Right cardiac atrium (tissue), 5 donors: ENCODE data around the gene KAZN. TPM values are rescaled to one million over a fixed set of nuclear protein-coding genes. Genes with fewer than 3 reads are reported as not detected.

ENCODE experiments used
- ATAC-seq, 2 donors: fragments of 200-7000 bp; cut with Tn5 transposase; one replicate each; pipeline versions ENCODE4 v1.8.0 to v1.9.1; 2020; ENCODE audit warnings: moderate library complexity in 2 of 2, mild to moderate bottlenecking in 1 of 2
- DNase-seq, 3 donors: peaks; one replicate each; pipeline ENCODE4 v3.0.0-alpha.2; 2020
- H3K27ac ChIP-seq: one replicate; pipeline ENCODE4 v1.5.1; 2013; ENCODE audit warnings: mild to moderate bottlenecking, low read length, control low read depth, moderate library complexity
- H3K27me3 ChIP-seq: one replicate; pipeline ENCODE4 v1.6.1; 2013; ENCODE audit not compliant: control insufficient read depth, insufficient read depth
- H3K4me1 ChIP-seq: one replicate; pipeline ENCODE4 v1.6.1; 2013; ENCODE audit warnings: low read length; ENCODE audit not compliant: control insufficient read depth, insufficient read depth
- H3K4me3 ChIP-seq: one replicate; pipeline ENCODE4 v1.5.1; 2013; ENCODE audit warnings: low read length, control low read depth
- H3K9me3 ChIP-seq: one replicate; pipeline ENCODE4 v1.6.1; 2013; ENCODE audit warnings: low read length; ENCODE audit not compliant: control insufficient read depth
- WGBS: extraction: QIAGEN DNeasy Blood & Tissue Kit; methylation state at CpG from one replicate; pipeline ENCODE4 v1.1.7; 2013; 5-methylcytosine and 5-hydroxymethylcytosine counted together
- intact Hi-C, 4 donors: fragments of 100-400 bp; cut with DNase I; formaldehyde crosslinking; loops; one replicate each; pipeline versions ENCODE4 v1.11.0 to v1.14.0; 2022 to 2023
- polyA plus RNA-seq: library from polyadenylated mRNA; stranded (reverse); fragments of 200-250 nt; gene quantifications from one replicate; pipeline ENCODE4 v1.2.3, GENCODE V29; 2013
- total RNA-seq, 4 donors: library from RNA; stranded (reverse); fragmentation: NEBNext Ultra II Directional; extraction: Animal tissue kit (Norgen Biotek cat#: 25700); gene quantifications; one replicate each; pipeline ENCODE4 v1.2.1, GENCODE V29; 2021
- donor health status: healthy with polysubstance abuse.
- donor health status: DM: no; HTN: yes; CAD: no.
- donor health status: DM: no; HTN: no; CAD: no.
- donor health status: DM: no; HTN: yes; CAD: no; lungs with severe emphysema.
- donor health status: DM: yes; HTN: yes; CAD: no.

Gene KAZN
- total and polyA plus RNA-seq, 5 donors, result 3.7 to 14.9 (median 12.7) TPM

- Histone ChIP-seq H3K27me3 (no peaks in the 10 kb centered on the region), H3K4me1 (no peaks in the 10 kb centered on the region), H3K4me3 (no peak overlapping the region), H3K27ac (no peak overlapping the region), H3K9me3 (no peaks in the 10 kb centered on the region)
- ATAC-seq (peak in 1 of 2 donors; percentile 11), DNase-seq (no peak)
- 83% methylated on average over 9 of the region's 9 CpGs for WGBS
- intact Hi-C loops, result no loop called here
These were observed 396.5 kb downstream of the KAZN start for GRCh38 chr1:14994841-14995437.

GRCh38 chr1:14996133-14997050, 397.9 kb downstream of the KAZN start:
- Histone ChIP-seq H3K27me3 (no peaks in the 10 kb centered on the region), H3K27ac (no peak overlapping the region), H3K4me3 (no peak overlapping the region), H3K4me1 (no peaks in the 10 kb centered on the region), H3K9me3 (no peaks in the 10 kb centered on the region)
- ATAC-seq (peak; percentile 6 to 18), DNase-seq (no peak)
- 74% methylated on average over 23 of the region's 23 CpGs for WGBS
- intact Hi-C loops, result no loop called here

DNA sequence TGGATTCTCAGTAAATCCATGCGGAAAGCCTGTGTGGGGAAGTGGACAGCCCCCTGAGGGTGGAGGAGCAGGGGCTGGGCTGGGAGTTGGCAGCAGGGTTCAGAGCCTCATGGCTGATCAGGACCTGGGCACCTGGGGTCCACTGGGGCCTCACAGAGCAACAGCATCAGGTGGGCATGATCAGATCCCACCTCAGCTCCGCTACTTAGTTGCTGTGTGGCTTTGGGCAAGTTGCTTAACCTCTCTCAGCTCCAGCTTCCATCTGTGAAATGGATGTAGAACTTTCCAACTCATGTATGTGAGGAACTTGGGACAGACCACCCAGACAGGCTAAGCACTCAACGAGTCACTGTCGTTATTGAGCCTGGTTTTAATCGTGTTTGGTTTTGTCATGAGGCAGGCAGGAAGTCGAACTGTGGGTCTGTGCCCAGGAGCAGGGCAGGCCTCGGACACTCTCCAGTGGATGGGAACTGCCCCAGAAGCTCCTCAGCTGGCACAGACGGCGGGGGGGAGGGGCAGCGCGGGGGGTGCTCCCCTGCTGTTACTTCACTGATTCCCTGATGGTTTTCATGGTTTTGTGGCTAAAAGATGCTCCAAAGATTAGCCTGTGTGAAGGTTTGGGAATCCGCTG, 399.3 kb downstream of the KAZN start:
- DNase-seq, result no peak
- intact Hi-C loops, result no loop called here
- 80% methylated on average over 12 of the region's 12 CpGs for WGBS

GRCh38 chr1:14999441-14999840, 401.0 kb downstream of the KAZN start:
- intact Hi-C loops, result no loop called here
- no peaks in the 10 kb centered on the region for H3K4me1 ChIP-seq
- 95% methylated on average over 10 of the region's 10 CpGs for WGBS
- ATAC-seq (no peak), DNase-seq (no peak)
- no peaks in the 10 kb centered on the region for H3K9me3 ChIP-seq
- H3K27me3 ChIP-seq, result no peaks in the 10 kb centered on the region
- H3K4me3 ChIP-seq, result no peak overlapping the region
- no peak overlapping the region for H3K27ac ChIP-seq

More for the DNA sequence above, 399.3 kb downstream of the KAZN start:
- Histone ChIP-seq H3K4me3 (no peak overlapping the region), H3K4me1 (no peaks in the 10 kb centered on the region), H3K27me3 (no peaks in the 10 kb centered on the region), H3K9me3 (no peaks in the 10 kb centered on the region), H3K27ac (no peak overlapping the region)
- ATAC-seq, result no peak

- intact Hi-C loops, result no loop called here
- no peaks in the 10 kb centered on the region for H3K9me3 ChIP-seq
- no peaks in the 10 kb centered on the region for H3K4me1 ChIP-seq
- no peak overlapping the region for H3K4me3 ChIP-seq
- H3K27me3 ChIP-seq, result no peaks in the 10 kb centered on the region
- WGBS, result 92% methylated on average over 4 of the region's 4 CpGs
- DNase-seq (no peak), ATAC-seq (no peak)
- no peak overlapping the region for H3K27ac ChIP-seq
These were observed 401.5 kb downstream of the KAZN start for GRCh38 chr1:15000030-15000429.

DNA sequence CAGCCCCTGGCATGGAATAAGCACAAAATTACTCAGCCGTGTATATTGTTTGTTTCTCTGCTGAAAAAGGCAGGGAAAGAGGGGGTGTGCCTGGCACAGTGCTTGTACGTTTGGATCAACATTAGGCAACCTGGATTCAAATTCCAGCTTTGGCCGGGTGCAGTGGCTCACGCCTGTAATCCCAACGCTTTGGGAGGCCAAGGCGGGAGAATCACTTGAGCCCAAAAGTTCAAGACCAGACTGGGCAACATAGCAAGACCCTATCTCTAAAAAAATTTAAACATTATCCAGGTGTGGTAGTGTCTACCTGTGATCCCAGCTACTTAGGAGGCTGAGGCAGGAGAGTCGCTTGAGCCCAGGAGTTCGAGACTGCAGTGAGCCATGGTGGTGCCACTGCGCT, 402.2 kb downstream of the KAZN start:
- no peaks in the 10 kb centered on the region for H3K9me3 ChIP-seq
- WGBS, result 93% methylated on average over 9 of the region's 9 CpGs
- ATAC-seq (no peak), DNase-seq (no peak)
- intact Hi-C loops, result no loop called here
- no peak overlapping the region for H3K27ac ChIP-seq
- H3K27me3 ChIP-seq, result no peaks in the 10 kb centered on the region
- H3K4me1 ChIP-seq, result no peaks in the 10 kb centered on the region
- H3K4me3 ChIP-seq, result no peak overlapping the region

DNA sequence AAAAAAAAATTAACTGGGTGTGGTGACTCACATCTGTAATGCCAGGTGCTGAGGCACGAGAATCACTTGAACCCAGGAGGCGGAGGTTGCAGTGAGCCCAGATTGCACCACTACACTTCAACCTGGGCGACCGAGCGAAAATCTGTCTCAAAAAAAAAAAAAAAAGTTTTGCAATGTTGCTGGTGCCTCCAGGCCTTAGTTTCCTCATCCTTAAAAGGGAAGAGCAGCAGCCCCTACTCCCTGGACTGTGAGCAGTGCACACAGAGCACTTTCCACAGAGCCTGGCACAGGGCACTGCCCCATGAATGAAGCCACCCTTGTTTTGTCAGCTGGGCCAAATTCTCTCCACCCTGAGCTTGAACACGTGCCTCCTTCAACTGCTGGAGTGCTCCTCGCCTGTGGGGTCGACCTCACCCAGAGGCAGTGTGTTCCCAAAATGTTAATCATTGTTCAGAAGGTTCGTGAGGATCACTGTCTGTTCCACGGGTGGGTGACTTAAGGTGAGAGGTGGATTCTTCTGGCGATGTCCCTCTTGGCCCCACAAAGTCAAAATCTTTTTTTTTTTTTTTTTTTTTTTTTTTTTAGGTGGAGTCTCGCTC, 402.9 kb downstream of the KAZN start:
- H3K4me3 ChIP-seq, result no peak overlapping the region
- no peaks in the 10 kb centered on the region for H3K27me3 ChIP-seq
- intact Hi-C loops, result no loop called here
- H3K4me1 ChIP-seq, result no peaks in the 10 kb centered on the region
- 87% methylated on average over 12 of the region's 12 CpGs for WGBS
- no peaks in the 10 kb centered on the region for H3K9me3 ChIP-seq
- no peak for ATAC-seq
- no peak overlapping the region for H3K27ac ChIP-seq
- DNase-seq, result no peak

DNA sequence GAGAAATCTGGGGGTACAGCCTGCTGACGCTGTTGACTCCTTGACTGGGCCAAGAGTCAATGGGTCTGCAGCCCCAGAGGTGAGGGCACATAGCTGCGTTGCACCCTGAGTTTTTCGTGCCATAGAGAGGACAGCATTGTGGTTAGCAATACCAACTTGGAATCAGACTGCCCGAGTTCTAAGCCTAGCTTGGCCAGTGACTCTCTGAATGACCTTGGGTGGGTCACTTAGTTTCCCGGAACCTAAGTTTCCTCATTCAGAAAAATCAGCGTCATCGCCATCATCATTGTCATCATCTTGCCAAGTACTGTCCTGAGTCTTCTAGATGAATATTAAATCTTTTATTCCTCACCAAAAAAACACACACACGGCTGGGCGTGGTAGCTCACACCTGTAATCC, 403.8 kb downstream of the KAZN start:
- ATAC-seq (no peak), DNase-seq (no peak)
- H3K27me3 ChIP-seq, result no peaks in the 10 kb centered on the region
- H3K4me3 ChIP-seq, result no peak overlapping the region
- H3K27ac ChIP-seq, result no peak overlapping the region
- 89% methylated on average over 9 of the region's 9 CpGs for WGBS
- peaks cover 2% of the 10 kb centered on the region for H3K4me1 ChIP-seq
- intact Hi-C loops, result no loop called here
- H3K9me3 ChIP-seq, result no peaks in the 10 kb centered on the region

DNA sequence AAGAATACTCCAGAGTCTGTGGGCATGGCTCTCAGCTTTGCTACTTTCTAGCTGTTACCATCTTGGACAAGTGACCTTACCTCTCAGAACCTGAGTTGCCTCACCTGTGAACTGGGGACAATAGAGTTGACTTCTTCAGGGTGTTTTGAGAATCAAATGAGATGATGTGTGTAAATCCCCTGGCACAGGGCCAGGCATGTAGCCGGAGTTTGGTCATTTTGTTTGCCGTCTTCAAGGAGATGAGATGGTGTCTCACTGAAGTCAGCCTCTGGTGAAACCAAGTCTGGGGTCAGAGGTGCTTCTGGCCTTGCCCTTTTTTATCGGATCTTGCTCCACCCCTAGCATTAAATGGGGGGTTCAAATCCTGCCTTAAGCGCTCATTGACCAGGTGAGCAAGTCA, 405.9 kb downstream of the KAZN start:
- DNase-seq (peak in 1 of 3 donors; percentile 59), ATAC-seq (no peak)
- Histone ChIP-seq H3K4me3 (no peak overlapping the region), H3K27me3 (no peaks in the 10 kb centered on the region), H3K9me3 (no peaks in the 10 kb centered on the region), H3K4me1 (peaks cover 6% of the 10 kb centered on the region), H3K27ac (no peak overlapping the region)
- WGBS, result 66% methylated on average over 4 of the region's 4 CpGs
- intact Hi-C loops, result no loop called here

DNA sequence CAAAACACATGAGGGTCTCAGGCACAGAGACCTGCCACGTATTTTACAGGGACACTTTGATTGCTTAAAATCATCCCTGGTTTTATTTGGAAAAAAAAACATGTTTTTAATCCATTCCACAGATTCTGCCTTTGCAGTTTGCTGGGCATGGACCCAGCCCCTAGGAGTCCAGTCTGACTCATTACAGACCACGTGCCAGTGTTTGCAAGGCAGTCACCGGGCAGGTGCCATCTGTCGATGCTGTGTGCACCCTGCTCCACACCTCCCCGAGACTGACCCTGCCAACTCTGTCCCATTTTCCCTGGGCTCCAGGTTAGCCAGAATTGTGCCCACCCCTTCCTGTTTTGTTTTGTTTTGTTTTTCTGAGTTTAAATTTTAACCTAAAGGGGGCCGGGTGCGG, 406.6 kb downstream of the KAZN start:
- H3K27me3 ChIP-seq, result no peaks in the 10 kb centered on the region
- no peak for DNase-seq
- no peaks in the 10 kb centered on the region for H3K9me3 ChIP-seq
- ATAC-seq, result no peak
- H3K4me1 ChIP-seq, result peaks cover 6% of the 10 kb centered on the region
- WGBS, result 85% methylated on average over 7 of the region's 7 CpGs
- no peak overlapping the region for H3K27ac ChIP-seq
- H3K4me3 ChIP-seq, result no peak overlapping the region
- intact Hi-C loops, result no loop called here

GRCh38 chr1:15007368-15007767, 408.9 kb downstream of the KAZN start:
- Histone ChIP-seq H3K27me3 (no peaks in the 10 kb centered on the region), H3K27ac (peak overlapping the region; percentile 20), H3K9me3 (no peaks in the 10 kb centered on the region), H3K4me3 (no peak overlapping the region), H3K4me1 (peaks cover 6% of the 10 kb centered on the region)
- ATAC-seq, result peak in 1 of 2 donors; percentile 10
- 89% methylated on average over 11 of the region's 11 CpGs for WGBS
- peak in 1 of 3 donors; percentile 52 for DNase-seq
- intact Hi-C loops, result no loop called here
